MCF 10A (cell line): ENCODE measurements around the gene LRP1. TPM values are rescaled to one million over a fixed set of nuclear protein-coding genes. Genes with fewer than 3 reads are reported as not detected.

Source experiments
- BruUV-seq: library from RNA; stranded (reverse); fragments of 400-500 nt; replicated peaks from 2 replicates; lab custom pipeline; 2021; lab: Mats Ljungman, UMichigan
- CTCF ChIA-PET: fragments of 300-600 bp; sonication (Branson Sonifier 250); formaldehyde crosslinking; extraction: SDS; loops from one replicate; lab custom pipeline; 2021; ENCODE audit warnings: antibody characterized with exemption, inconsistent platforms; lab: Yijun Ruan, JAX
- POLR2A ChIA-PET: fragments of 300-600, 350-650 bp; sonication (Branson Sonifier 250); formaldehyde crosslinking; extraction: SDS; loops from one replicate; lab custom pipeline; 2020; ENCODE audit warnings: antibody characterized with exemption, inconsistent platforms; lab: Yijun Ruan, JAX
- DNase-seq: peaks from one replicate; pipeline ENCODE4 v3.0.0-alpha.2; 2018; ENCODE audit not compliant: unreplicated experiment
- H3K27ac Mint-ChIP-seq: one replicate; pipeline ENCODE4 v1.8.0; 2022; ENCODE audit warnings: mild to moderate bottlenecking, low read depth, mixed read lengths; ENCODE audit not compliant: unreplicated experiment
- H3K27me3 Mint-ChIP-seq: one replicate; pipeline ENCODE4 v1.8.0; 2022; ENCODE audit warnings: mixed read lengths; ENCODE audit not compliant: insufficient read depth, unreplicated experiment
- H3K36me3 Mint-ChIP-seq: one replicate; pipeline ENCODE4 v1.8.0; 2022; ENCODE audit warnings: mild to moderate bottlenecking, moderate library complexity, mixed read lengths; ENCODE audit not compliant: insufficient read depth, unreplicated experiment
- H3K4me1 Mint-ChIP-seq: one replicate; pipeline ENCODE4 v1.8.0; 2022; ENCODE audit warnings: mixed read lengths; ENCODE audit not compliant: insufficient read depth, unreplicated experiment
- H3K4me3 Mint-ChIP-seq: one replicate; pipeline ENCODE4 v1.8.0; 2022; ENCODE audit warnings: mild to moderate bottlenecking, moderate library complexity, mixed read lengths; ENCODE audit not compliant: unreplicated experiment
- H3K9me3 Mint-ChIP-seq: one replicate; pipeline ENCODE4 v1.8.0; 2022; ENCODE audit warnings: mixed read lengths; ENCODE audit not compliant: unreplicated experiment
- intact Hi-C: fragments of 100-400 bp; cut with micrococcal nuclease; formaldehyde crosslinking; loops from 2 replicates; pipeline ENCODE4 v1.14.1; 2022
- total RNA-seq: library from RNA; stranded (reverse); gene quantifications from 2 replicates; pipeline ENCODE4 v1.2.3, GENCODE V29; 2022
- TF ChIP-seq, protein P1 (sequence below): fragments of 200-600 bp; IDR thresholded peaks from one replicate; pipeline ENCODE4 v1.8.0; 2022; ENCODE audit warnings: antibody characterized with exemption, mild to moderate bottlenecking; ENCODE audit not compliant: unreplicated experiment

The LRP1 gene
- total RNA-seq, 1 experiment from 2014 or later, result 18.9 TPM

DNA sequence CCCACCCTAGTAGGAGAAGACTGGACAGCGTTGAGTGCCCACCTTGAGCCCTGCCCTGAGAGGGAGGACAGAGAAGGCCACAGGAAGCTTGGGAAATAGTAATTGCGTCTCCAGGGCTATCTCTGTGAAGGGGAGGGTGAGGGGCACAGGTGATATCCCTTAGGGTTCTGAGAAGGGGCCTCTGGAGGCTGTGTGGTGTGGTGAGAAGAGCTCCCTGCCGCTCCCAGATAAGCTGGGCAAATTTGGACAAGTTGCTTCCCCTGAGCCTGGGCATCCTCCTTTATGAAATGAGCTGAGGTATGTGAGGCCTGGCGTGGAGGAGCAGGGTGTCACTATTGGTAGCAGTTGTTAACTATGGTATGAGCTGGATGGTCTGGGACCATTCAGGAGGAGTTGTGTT lies 42.6 kb downstream of the LRP1 start:
- Mint-ChIP-seq H3K4me1 (peaks cover 52% of the 10 kb centered on the region), H3K9me3 (no peaks in the 10 kb centered on the region), H3K36me3 (peaks cover 39% of the 10 kb centered on the region), H3K4me3 (no peak overlapping the region), H3K27ac (no peak overlapping the region), H3K27me3 (no peaks in the 10 kb centered on the region)
- POLR2A ChIA-PET, result interaction anchor here (0.5 to 1.7 kb wide), 4 partner anchors 13 to 484 kb away, joined by 3 to 4 read pairs (median 4); no protein-coding TSS in a partner anchor
- intact Hi-C loops, result no loop called here
- TF ChIP-seq, protein P1, sequence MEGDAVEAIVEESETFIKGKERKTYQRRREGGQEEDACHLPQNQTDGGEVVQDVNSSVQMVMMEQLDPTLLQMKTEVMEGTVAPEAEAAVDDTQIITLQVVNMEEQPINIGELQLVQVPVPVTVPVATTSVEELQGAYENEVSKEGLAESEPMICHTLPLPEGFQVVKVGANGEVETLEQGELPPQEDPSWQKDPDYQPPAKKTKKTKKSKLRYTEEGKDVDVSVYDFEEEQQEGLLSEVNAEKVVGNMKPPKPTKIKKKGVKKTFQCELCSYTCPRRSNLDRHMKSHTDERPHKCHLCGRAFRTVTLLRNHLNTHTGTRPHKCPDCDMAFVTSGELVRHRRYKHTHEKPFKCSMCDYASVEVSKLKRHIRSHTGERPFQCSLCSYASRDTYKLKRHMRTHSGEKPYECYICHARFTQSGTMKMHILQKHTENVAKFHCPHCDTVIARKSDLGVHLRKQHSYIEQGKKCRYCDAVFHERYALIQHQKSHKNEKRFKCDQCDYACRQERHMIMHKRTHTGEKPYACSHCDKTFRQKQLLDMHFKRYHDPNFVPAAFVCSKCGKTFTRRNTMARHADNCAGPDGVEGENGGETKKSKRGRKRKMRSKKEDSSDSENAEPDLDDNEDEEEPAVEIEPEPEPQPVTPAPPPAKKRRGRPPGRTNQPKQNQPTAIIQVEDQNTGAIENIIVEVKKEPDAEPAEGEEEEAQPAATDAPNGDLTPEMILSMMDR, result no peak
- CTCF ChIA-PET, result interaction anchor here (0.9 to 15.4 kb wide), 3 partner anchors 13 to 47 kb away, joined by 3 to 530 read pairs (median 5); partner anchors contain the start of gene LRP1
- BruUV-seq, result no TSS peak
- DNase-seq, result no peak

- POLR2A ChIA-PET, result interaction anchor here (0.5 to 1.7 kb wide), 3 partner anchors 20 to 485 kb away, joined by 3 to 4 read pairs (median 4); no protein-coding TSS in a partner anchor
- DNase-seq, result peak; percentile 23
- H3K4me1 Mint-ChIP-seq, result peaks cover 51% of the 10 kb centered on the region
These were observed 43.4 kb downstream of the LRP1 start for GRCh38 chr12:57171668-57172067.

GRCh38 chr12:57173089-57173488 lies 44.8 kb downstream of the LRP1 start:
- intact Hi-C loops, result no loop called here

More at GRCh38 chr12:57171668-57172067, 43.4 kb downstream of the LRP1 start:
- no peaks in the 10 kb centered on the region for H3K27me3 Mint-ChIP-seq
- H3K36me3 Mint-ChIP-seq, result peaks cover 46% of the 10 kb centered on the region
- H3K9me3 Mint-ChIP-seq, result no peaks in the 10 kb centered on the region
- CTCF ChIA-PET, result interaction anchor here (0.7 to 15.4 kb wide), 4 partner anchors 8 to 48 kb away, joined by 3 to 530 read pairs (median 8); partner anchors contain the start of gene LRP1
- no TSS peak for BruUV-seq
- H3K27ac Mint-ChIP-seq, result no peak overlapping the region
- H3K4me3 Mint-ChIP-seq, result no peak overlapping the region
- TF ChIP-seq, protein P1, result no peak
- intact Hi-C loops, result no loop called here

GRCh38 chr12:57173683-57174082 lies 45.4 kb downstream of the LRP1 start:
- H3K27ac Mint-ChIP-seq, result no peak overlapping the region
- H3K9me3 Mint-ChIP-seq, result no peaks in the 10 kb centered on the region
- peaks cover 45% of the 10 kb centered on the region for H3K36me3 Mint-ChIP-seq
- ChIA-PET POLR2A (interaction anchor here (0.8 to 5.4 kb wide), 4 partner anchors 25 to 373 kb away, joined by 3 to 56 read pairs (median 36); partner anchors contain the start of genes DCTN2, NAB2 and STAT6), CTCF (interaction anchor here (0.6 to 15.4 kb wide), 8 partner anchors 8 to 1025 kb away, joined by 3 to 530 read pairs (median 6); partner anchors contain the start of genes LRP1 and LRP1-AS)
- TF ChIP-seq, protein P1, result no peak
- intact Hi-C loops, result no loop called here
- no peak for DNase-seq
- no peaks in the 10 kb centered on the region for H3K27me3 Mint-ChIP-seq
- peaks cover 41% of the 10 kb centered on the region for H3K4me1 Mint-ChIP-seq
- no TSS peak for BruUV-seq
- no peak overlapping the region for H3K4me3 Mint-ChIP-seq

More at GRCh38 chr12:57173089-57173488, 44.8 kb downstream of the LRP1 start:
- ChIA-PET CTCF (interaction anchor here (0.5 to 15.4 kb wide), 12 partner anchors 8 to 1179 kb away, joined by 3 to 530 read pairs (median 4); partner anchors contain the start of genes LRP1 and LRP1-AS), POLR2A (interaction anchor here (0.8 to 5.4 kb wide), 4 partner anchors 61 to 374 kb away, joined by 3 to 56 read pairs (median 21); partner anchors contain the start of genes DCTN2, NAB2, NEMP1 and STAT6)
- DNase-seq, result no peak
- Mint-ChIP-seq H3K36me3 (peaks cover 49% of the 10 kb centered on the region), H3K27ac (no peak overlapping the region), H3K9me3 (no peaks in the 10 kb centered on the region), H3K4me3 (no peak overlapping the region), H3K4me1 (peaks cover 41% of the 10 kb centered on the region), H3K27me3 (no peaks in the 10 kb centered on the region)
- TF ChIP-seq, protein P1, result peak; percentile 58
- no TSS peak for BruUV-seq
